NCI-H1417 treated with DMSO at 0.1 percent for 48 hours (cell line): ENCODE data around the gene TULP4.
A peak's percentile ranks its signal among the peaks of the same experiment; 100 is the strongest.
"Not testable (repeated sequence)": the region's sequence is repeated elsewhere in the genome, so short reads cannot be mapped to it uniquely, and the experiment has no call there.

Experiments
- DNase-seq: peaks from one replicate; lab custom pipeline; 2025; lab: John Stamatoyannopoulos, UW

The TULP4 gene

GRCh38 chr6:158529629-158530028 is 217.4 kb downstream of the TULP4 start:
- DNase-seq: no peak

- no peak for DNase-seq
These were observed 219.3 kb downstream of the TULP4 start for GRCh38 chr6:158531566-158531965.

- no peak for DNase-seq
These were observed 219.7 kb downstream of the TULP4 start for GRCh38 chr6:158531970-158532369.

- peak; percentile 25 for DNase-seq
These were observed 224.0 kb downstream of the TULP4 start for GRCh38 chr6:158536084-158536890.

- DNase-seq: no peak
These were observed 224.9 kb downstream of the TULP4 start for GRCh38 chr6:158536891-158537798.

GRCh38 chr6:158538741-158539140 is 226.5 kb downstream of the TULP4 start:
- no peak for DNase-seq

GRCh38 chr6:158539413-158539812 is 227.1 kb downstream of the TULP4 start:
- DNase-seq: no peak

- no peak for DNase-seq
These were observed 227.6 kb downstream of the TULP4 start for GRCh38 chr6:158539881-158540280.

- DNase-seq: no peak
These were observed 231.4 kb downstream of the TULP4 start for GRCh38 chr6:158543606-158544185.

GRCh38 chr6:158544428-158544827 is 232.2 kb downstream of the TULP4 start:
- DNase-seq: no peak

GRCh38 chr6:158545043-158545966 is 233.0 kb downstream of the TULP4 start:
- DNase-seq: no peak

GRCh38 chr6:158548418-158549161 is 236.3 kb downstream of the TULP4 start:
- DNase-seq: no peak

GRCh38 chr6:158552055-158552795 is 240.0 kb downstream of the TULP4 start:
- DNase-seq: no peak

- no peak for DNase-seq
These were observed 240.5 kb downstream of the TULP4 start for GRCh38 chr6:158552796-158553138.

- DNase-seq: no peak
These were observed 242.5 kb downstream of the TULP4 start for GRCh38 chr6:158554611-158555361.

- no peak for DNase-seq
These were observed 243.8 kb downstream of the TULP4 start for GRCh38 chr6:158556113-158556512.

GRCh38 chr6:158557110-158557509 is 244.8 kb downstream of the TULP4 start:
- DNase-seq: not testable (repeated sequence)

- DNase-seq: no peak
These were observed 245.7 kb downstream of the TULP4 start for GRCh38 chr6:158557927-158558326.
